Measurements from ENCODE around the gene TARP.
"Not testable (repeated sequence)": the region's sequence is repeated elsewhere in the genome, so short reads cannot be mapped to it uniquely, and the experiment has no call there.

GRCh38 chr7:38269704-38270346 lies 3.6 kb downstream of the TARP start:
- TF ChIP-seq CTCF (IDR thresholded peaks at IDR 0.05; ENCODE audit: low read depth, low read length, missing input control); NR2F2 (IDR thresholded peaks at IDR 0.05); GABPA (IDR thresholded peaks at IDR 0.05 in 1 of 2, conservative IDR thresholded peaks at IDR 0.05 in 1 of 2); RAD21 (IDR thresholded peaks at IDR 0.05); MAX (IDR thresholded peaks at IDR 0.05); RXRA (IDR thresholded peaks at IDR 0.05); FOXA1 (IDR thresholded peaks at IDR 0.05); YY1 (IDR thresholded peaks at IDR 0.05); SP1 (IDR thresholded peaks at IDR 0.05): not testable (repeated sequence)
